Gastroesophageal sphincter (tissue), 3 donors: ENCODE data around the gene SEC24A.

Source experiments
- POLR2A ChIP-seq, 2 donors: fragments of 450-650 bp; IDR thresholded peaks; one replicate each; pipeline ENCODE4 v1.6.1; 2017; ENCODE audit warnings: antibody characterized with exemption in 2 of 2, mild to moderate bottlenecking in 2 of 2, moderate library complexity in 1 of 2
- TF ChIP-seq, protein P1 (sequence below), 4 experiments: fragments of 200-600 bp in 2 of 4; fragments of 450-650 bp in 2 of 4; sonication (generic) in 1 of 4; IDR thresholded peaks; one replicate each; pipeline ENCODE4 v1.5.1; 2017 to 2019; ENCODE audit warnings: antibody characterized with exemption in 4 of 4, mild to moderate bottlenecking in 2 of 4, moderate library complexity in 2 of 4

GRCh38 chr5:134614450-134615085, 34.0 kb upstream of the SEC24A start:
- TF ChIP-seq, protein P1, sequence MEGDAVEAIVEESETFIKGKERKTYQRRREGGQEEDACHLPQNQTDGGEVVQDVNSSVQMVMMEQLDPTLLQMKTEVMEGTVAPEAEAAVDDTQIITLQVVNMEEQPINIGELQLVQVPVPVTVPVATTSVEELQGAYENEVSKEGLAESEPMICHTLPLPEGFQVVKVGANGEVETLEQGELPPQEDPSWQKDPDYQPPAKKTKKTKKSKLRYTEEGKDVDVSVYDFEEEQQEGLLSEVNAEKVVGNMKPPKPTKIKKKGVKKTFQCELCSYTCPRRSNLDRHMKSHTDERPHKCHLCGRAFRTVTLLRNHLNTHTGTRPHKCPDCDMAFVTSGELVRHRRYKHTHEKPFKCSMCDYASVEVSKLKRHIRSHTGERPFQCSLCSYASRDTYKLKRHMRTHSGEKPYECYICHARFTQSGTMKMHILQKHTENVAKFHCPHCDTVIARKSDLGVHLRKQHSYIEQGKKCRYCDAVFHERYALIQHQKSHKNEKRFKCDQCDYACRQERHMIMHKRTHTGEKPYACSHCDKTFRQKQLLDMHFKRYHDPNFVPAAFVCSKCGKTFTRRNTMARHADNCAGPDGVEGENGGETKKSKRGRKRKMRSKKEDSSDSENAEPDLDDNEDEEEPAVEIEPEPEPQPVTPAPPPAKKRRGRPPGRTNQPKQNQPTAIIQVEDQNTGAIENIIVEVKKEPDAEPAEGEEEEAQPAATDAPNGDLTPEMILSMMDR (IDR thresholded peaks at IDR 0.05), result no peak
- TF ChIP-seq POLR2A (IDR thresholded peaks at IDR 0.05), result no peak
